ENCODE results near the gene HTRA2.

The HTRA2 gene

DNA sequence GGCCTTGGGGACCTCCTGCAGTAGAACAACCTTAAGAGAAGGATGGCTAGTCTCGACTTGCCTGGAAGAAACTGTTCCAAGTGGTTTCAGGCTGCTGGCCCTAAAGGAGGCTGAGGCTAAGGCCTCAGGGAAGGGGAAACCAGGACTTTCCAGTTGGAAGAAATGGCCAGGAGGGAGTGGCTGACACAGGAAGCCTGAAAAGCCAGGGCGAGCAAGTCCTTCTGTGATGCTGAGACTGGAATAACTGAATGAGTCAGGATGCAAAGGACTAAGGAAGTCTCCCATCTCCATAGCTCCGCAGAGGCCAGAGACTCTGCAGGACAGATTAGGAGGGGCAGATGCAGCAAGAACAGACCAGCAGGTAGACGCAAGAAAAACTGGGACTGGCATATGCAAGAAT is 7.4 kb downstream of the HTRA2 start:
- Histone ChIP-seq H3K27me3 (ENCODE audit: control insufficient read depth in 1 of 2, insufficient read depth in 2 of 2, low read length in 2 of 2) (no peaks in the 10 kb centered on the region), H3K36me3 (ENCODE audit: insufficient read depth, low read length) (peaks cover 6% of the 10 kb centered on the region), H3K4me3 (ENCODE audit: low read depth in 1 of 2, low read length in 2 of 2) (no peak overlapping the region), H3K9ac (ENCODE audit: low read length) (no peak overlapping the region), H3K4me1 (ENCODE audit: insufficient read depth, low read length) (no peaks in the 10 kb centered on the region), H3K9me3 (ENCODE audit: low read length) (no peaks in the 10 kb centered on the region), H3K27ac (ENCODE audit: low read depth, low read length) (no peak overlapping the region)

GRCh38 chr2:74538881-74539339 is 9.2 kb downstream of the HTRA2 start:
- Histone ChIP-seq H3K27ac (ENCODE audit: low read depth, low read length) (no peak overlapping the region), H3K4me3 (ENCODE audit: low read depth in 1 of 2, low read length in 2 of 2) (no peak overlapping the region), H3K36me3 (ENCODE audit: insufficient read depth, low read length) (no peaks in the 10 kb centered on the region), H3K9me3 (ENCODE audit: low read length) (no peaks in the 10 kb centered on the region), H3K4me1 (ENCODE audit: insufficient read depth, low read length) (no peaks in the 10 kb centered on the region), H3K27me3 (ENCODE audit: control insufficient read depth in 1 of 2, insufficient read depth in 2 of 2, low read length in 2 of 2) (no peaks in the 10 kb centered on the region), H3K9ac (ENCODE audit: low read length) (no peak overlapping the region)

DNA sequence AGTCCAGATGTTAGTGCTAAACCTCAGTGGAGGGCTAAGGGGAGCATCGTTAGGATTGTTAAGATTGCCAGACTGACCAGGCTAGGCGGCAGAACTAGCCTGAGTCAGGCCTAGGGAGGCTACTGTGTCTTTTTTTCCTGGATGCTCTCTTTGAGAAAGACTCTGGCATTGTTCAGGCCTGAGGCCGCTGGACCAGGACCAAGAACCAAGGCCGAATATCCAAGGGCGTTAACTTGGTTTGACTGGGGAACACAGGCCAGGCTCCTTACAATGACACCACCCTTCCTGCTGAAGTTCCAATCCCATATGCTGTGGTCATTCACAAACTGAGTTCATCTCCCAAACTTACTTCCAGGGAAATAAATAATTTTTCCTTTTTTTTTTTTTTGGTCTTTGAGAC is 10.6 kb downstream of the HTRA2 start:
- Histone ChIP-seq H3K27ac (ENCODE audit: low read depth, low read length) (no peak overlapping the region), H3K9ac (ENCODE audit: low read length) (no peak overlapping the region), H3K36me3 (ENCODE audit: insufficient read depth, low read length) (no peaks in the 10 kb centered on the region), H3K4me1 (ENCODE audit: insufficient read depth, low read length) (no peaks in the 10 kb centered on the region), H3K4me3 (ENCODE audit: low read depth in 1 of 2, low read length in 2 of 2) (no peak overlapping the region), H3K27me3 (ENCODE audit: control insufficient read depth in 1 of 2, insufficient read depth in 2 of 2, low read length in 2 of 2) (no peaks in the 10 kb centered on the region), H3K9me3 (ENCODE audit: low read length) (no peaks in the 10 kb centered on the region)

DNA sequence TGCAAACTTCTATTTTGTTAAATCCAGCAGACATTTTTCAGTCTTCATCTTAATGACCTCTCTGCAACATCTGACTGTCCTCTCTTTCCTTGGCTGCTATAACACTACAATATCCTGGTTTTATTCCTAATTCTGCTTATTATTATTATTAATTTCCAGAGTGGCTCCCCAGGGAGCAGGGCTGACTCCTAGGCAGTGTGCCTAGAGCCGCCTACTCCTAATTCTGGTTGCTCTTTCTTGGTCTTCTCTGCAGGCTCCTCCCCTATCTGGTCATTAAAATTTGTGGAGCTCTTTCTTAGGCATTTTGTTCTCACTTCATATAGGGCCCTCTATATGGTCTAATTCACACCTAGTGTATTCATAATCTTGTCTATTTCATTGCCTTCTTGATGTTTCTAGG is 13.2 kb downstream of the HTRA2 start:
- H3K9ac ChIP-seq (ENCODE audit: low read length): no peak overlapping the region
- no peak overlapping the region for H3K27ac ChIP-seq (ENCODE audit: low read depth, low read length)
- no peaks in the 10 kb centered on the region for H3K9me3 ChIP-seq (ENCODE audit: low read length)
- no peak overlapping the region for H3K4me3 ChIP-seq (ENCODE audit: low read depth in 1 of 2, low read length in 2 of 2)
- H3K27me3 ChIP-seq (ENCODE audit: control insufficient read depth in 1 of 2, insufficient read depth in 2 of 2, low read length in 2 of 2): no peaks in the 10 kb centered on the region
- H3K36me3 ChIP-seq (ENCODE audit: insufficient read depth, low read length): no peaks in the 10 kb centered on the region
- no peaks in the 10 kb centered on the region for H3K4me1 ChIP-seq (ENCODE audit: insufficient read depth, low read length)

- Histone ChIP-seq H3K36me3 (ENCODE audit: insufficient read depth, low read length) (no peaks in the 10 kb centered on the region), H3K4me1 (ENCODE audit: insufficient read depth, low read length) (peaks cover 10% of the 10 kb centered on the region), H3K27ac (ENCODE audit: low read depth, low read length) (no peak overlapping the region), H3K9me3 (ENCODE audit: low read length) (no peaks in the 10 kb centered on the region), H3K27me3 (ENCODE audit: control insufficient read depth in 1 of 2, insufficient read depth in 2 of 2, low read length in 2 of 2) (no peaks in the 10 kb centered on the region), H3K9ac (ENCODE audit: low read length) (no peak overlapping the region), H3K4me3 (ENCODE audit: low read depth in 1 of 2, low read length in 2 of 2) (no peak overlapping the region)
These were observed 14.9 kb downstream of the HTRA2 start for GRCh38 chr2:74544634-74545033.

DNA sequence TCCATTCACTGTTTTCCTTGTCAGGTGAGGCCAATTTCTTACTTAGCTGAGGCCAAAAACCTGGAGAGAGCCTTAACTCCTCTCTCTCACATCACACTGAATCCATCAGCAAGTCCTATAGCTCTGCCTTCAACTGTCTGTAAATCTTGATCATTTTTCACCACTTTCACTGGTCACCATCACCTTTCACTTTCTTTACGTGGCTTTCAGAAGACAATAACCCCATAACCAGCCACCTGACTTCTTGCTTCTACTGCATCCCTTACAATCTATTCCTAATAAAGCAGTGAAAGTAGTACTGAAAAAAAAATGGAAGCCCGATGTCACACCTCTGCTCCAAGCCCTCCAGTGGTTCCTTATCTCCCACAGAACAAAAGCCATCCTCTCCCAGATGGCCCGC is 16.3 kb downstream of the HTRA2 start:
- H3K4me3 ChIP-seq (ENCODE audit: low read depth in 1 of 2, low read length in 2 of 2): no peak overlapping the region
- peaks cover 15% of the 10 kb centered on the region for H3K4me1 ChIP-seq (ENCODE audit: insufficient read depth, low read length)
- no peaks in the 10 kb centered on the region for H3K36me3 ChIP-seq (ENCODE audit: insufficient read depth, low read length)

GRCh38 chr2:74548285-74548899 is 18.7 kb downstream of the HTRA2 start:
- peak overlapping the region; percentile 63 for H3K27ac ChIP-seq (ENCODE audit: low read depth, low read length)
- peaks cover 15% of the 10 kb centered on the region for H3K4me1 ChIP-seq (ENCODE audit: insufficient read depth, low read length)
- H3K4me3 ChIP-seq (ENCODE audit: low read depth in 1 of 2, low read length in 2 of 2): peak overlapping the region; percentile 37 to 77
- no peaks in the 10 kb centered on the region for H3K36me3 ChIP-seq (ENCODE audit: insufficient read depth, low read length)
- no peak overlapping the region for H3K9ac ChIP-seq (ENCODE audit: low read length)
- H3K27me3 ChIP-seq (ENCODE audit: control insufficient read depth in 1 of 2, insufficient read depth in 2 of 2, low read length in 2 of 2): no peaks in the 10 kb centered on the region
- no peaks in the 10 kb centered on the region for H3K9me3 ChIP-seq (ENCODE audit: low read length)

More for the DNA sequence above, 16.3 kb downstream of the HTRA2 start:
- no peaks in the 10 kb centered on the region for H3K27me3 ChIP-seq (ENCODE audit: control insufficient read depth in 1 of 2, insufficient read depth in 2 of 2, low read length in 2 of 2)
- H3K9ac ChIP-seq (ENCODE audit: low read length): no peak overlapping the region
- no peaks in the 10 kb centered on the region for H3K9me3 ChIP-seq (ENCODE audit: low read length)
- no peak overlapping the region for H3K27ac ChIP-seq (ENCODE audit: low read depth, low read length)

- Histone ChIP-seq H3K4me1 (ENCODE audit: insufficient read depth, low read length) (peaks cover 15% of the 10 kb centered on the region), H3K27me3 (ENCODE audit: control insufficient read depth in 1 of 2, insufficient read depth in 2 of 2, low read length in 2 of 2) (no peaks in the 10 kb centered on the region), H3K27ac (ENCODE audit: low read depth, low read length) (peak overlapping the region; percentile 63), H3K36me3 (ENCODE audit: insufficient read depth, low read length) (no peaks in the 10 kb centered on the region), H3K4me3 (ENCODE audit: low read depth in 1 of 2, low read length in 2 of 2) (peak overlapping the region; percentile 37 to 77), H3K9ac (ENCODE audit: low read length) (no peak overlapping the region), H3K9me3 (ENCODE audit: low read length) (no peaks in the 10 kb centered on the region)
These were observed 19.4 kb downstream of the HTRA2 start for GRCh38 chr2:74548900-74549826.

DNA sequence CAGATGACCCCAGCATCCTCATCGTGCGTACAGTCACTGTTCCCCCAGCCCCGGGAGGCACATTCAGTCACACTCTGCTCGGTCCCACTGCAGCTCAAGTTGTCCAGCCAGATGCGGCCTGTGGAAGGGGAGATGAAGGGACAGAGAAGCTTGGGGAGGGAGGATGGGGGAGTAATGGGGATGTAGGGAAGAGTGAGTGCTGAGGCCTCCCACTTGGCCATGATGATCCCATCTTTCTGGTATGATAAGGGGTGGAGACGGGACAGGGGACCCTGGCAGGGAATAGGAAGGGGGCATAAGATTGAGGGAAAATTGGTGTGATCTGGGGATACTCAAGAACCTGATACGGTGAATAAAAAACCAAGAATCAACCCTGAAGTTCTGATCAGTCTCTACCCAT is 20.5 kb downstream of the HTRA2 start:
- Histone ChIP-seq H3K9me3 (ENCODE audit: low read length) (no peaks in the 10 kb centered on the region), H3K36me3 (ENCODE audit: insufficient read depth, low read length) (no peaks in the 10 kb centered on the region), H3K9ac (ENCODE audit: low read length) (no peak overlapping the region), H3K27ac (ENCODE audit: low read depth, low read length) (no peak overlapping the region), H3K4me3 (ENCODE audit: low read depth in 1 of 2, low read length in 2 of 2) (no peak overlapping the region), H3K4me1 (ENCODE audit: insufficient read depth, low read length) (peaks cover 15% of the 10 kb centered on the region), H3K27me3 (ENCODE audit: control insufficient read depth in 1 of 2, insufficient read depth in 2 of 2, low read length in 2 of 2) (no peaks in the 10 kb centered on the region)

- peaks cover 15% of the 10 kb centered on the region for H3K4me1 ChIP-seq (ENCODE audit: insufficient read depth, low read length)
- H3K4me3 ChIP-seq (ENCODE audit: low read depth in 1 of 2, low read length in 2 of 2): no peak overlapping the region
- H3K27me3 ChIP-seq (ENCODE audit: control insufficient read depth in 1 of 2, insufficient read depth in 2 of 2, low read length in 2 of 2): no peaks in the 10 kb centered on the region
These were observed 21.8 kb downstream of the HTRA2 start for GRCh38 chr2:74551530-74551929.

DNA sequence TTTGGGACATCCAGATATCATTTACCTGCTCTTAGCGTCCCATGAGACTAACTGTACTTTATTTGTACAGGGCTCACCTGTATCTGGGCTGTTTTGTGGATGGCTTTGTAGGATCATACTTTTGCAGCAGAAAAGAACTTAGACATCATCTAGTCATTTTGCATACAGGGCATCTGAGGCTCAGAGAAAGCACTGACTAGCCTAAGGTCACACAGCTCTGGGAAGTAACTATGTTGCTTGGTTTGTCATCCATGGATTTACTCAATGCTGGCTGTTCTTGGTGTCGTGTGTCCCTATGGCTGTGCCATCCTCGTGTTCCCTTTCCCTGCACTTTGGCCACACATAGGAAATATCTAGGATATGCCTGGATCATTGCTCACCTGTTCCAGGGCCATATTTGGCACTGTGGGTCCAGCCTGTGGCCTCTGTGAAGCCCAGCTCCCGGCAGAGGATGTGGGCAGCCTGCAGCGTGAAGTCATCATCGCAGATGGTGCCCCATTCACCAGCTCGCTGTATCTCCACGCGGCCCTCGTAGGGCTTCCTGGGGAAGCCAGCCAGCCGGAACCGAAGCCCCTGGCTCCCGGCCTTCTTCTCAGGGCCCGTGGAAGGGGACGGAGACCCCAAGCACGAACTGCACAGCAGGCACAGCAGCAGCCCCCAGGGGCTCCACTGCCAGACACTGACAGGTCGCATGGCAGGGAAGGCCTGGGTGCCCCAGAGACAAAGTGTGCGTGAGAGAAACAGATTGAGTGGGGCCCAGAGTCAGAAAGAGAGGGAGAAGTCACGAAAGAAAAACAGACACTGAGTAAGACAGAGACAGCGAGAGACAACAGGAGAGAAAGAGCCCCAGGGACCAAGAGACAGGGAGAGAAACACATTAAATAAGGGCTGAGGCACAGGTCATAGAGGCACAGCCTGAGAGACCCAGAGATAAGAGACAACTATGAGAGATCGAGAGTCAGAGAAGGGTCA is 22.5 kb downstream of the HTRA2 start:
- peaks cover 15% of the 10 kb centered on the region for H3K4me1 ChIP-seq (ENCODE audit: insufficient read depth, low read length)
- no peak overlapping the region for H3K9ac ChIP-seq (ENCODE audit: low read length)
- peaks cover 8% of the 10 kb centered on the region for H3K36me3 ChIP-seq (ENCODE audit: insufficient read depth, low read length)
- no peaks in the 10 kb centered on the region for H3K27me3 ChIP-seq (ENCODE audit: control insufficient read depth in 1 of 2, insufficient read depth in 2 of 2, low read length in 2 of 2)
- no peak overlapping the region for H3K27ac ChIP-seq (ENCODE audit: low read depth, low read length)
- H3K9me3 ChIP-seq (ENCODE audit: low read length): no peaks in the 10 kb centered on the region
- no peak overlapping the region for H3K4me3 ChIP-seq (ENCODE audit: low read depth in 1 of 2, low read length in 2 of 2)

More at GRCh38 chr2:74551530-74551929, 21.8 kb downstream of the HTRA2 start:
- Histone ChIP-seq H3K9me3 (ENCODE audit: low read length) (no peaks in the 10 kb centered on the region), H3K27ac (ENCODE audit: low read depth, low read length) (no peak overlapping the region), H3K9ac (ENCODE audit: low read length) (no peak overlapping the region), H3K36me3 (ENCODE audit: insufficient read depth, low read length) (peaks cover 3% of the 10 kb centered on the region)
